ENCODE results near the gene TXLNB. TPM values are rescaled to one million over a fixed set of nuclear protein-coding genes. Genes with fewer than 3 reads are reported as not detected.

Gene TXLNB
- polyA plus RNA-seq, 3 donors, result 0.08 to 0.67 (median 0.12) TPM

DNA sequence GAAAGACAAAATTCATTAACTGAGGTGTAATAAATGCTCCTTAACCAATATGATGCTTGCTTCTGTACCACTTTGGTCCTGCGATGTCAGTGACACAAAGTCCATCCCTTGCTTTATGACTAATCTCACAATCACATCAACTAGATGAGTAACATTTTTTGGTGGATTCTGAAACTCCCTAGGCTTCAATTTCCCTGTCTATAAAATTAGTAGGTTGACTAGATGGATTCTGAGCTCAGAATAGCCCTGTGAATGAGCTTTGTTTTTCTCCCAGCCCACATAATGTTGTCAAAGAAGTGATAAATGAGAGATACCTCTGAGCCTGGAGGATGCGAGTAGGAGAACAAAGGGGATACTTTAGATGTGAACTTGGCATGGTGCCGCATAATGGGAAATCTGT is 9.1 kb downstream of the TXLNB start:
- 67 to 96% (median 87%) methylated on average over 3 of the region's 3 CpGs for WGBS, 3 donors
- H3K27ac ChIP-seq (ENCODE audit: low read depth, low read length), result no peak overlapping the region

DNA sequence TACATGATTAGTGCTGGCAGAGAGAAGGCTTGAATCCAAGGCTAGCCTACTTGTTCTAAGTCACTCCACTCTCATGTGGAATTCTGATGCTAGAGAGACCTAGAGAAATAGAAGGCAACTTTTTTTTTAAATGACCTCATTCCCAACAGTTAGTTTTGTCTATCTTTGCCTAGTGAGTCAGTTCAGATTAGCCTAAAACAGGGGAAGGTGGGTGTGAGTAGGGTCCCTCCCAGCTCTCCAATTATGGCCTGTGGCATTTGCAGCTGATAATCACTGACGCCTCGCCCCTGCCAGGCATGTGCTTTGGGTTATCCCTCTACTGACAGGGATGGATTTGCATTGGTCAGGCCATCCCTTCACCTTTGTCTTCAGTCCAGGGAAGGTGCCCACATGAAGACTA is 13.6 kb downstream of the TXLNB start:
- H3K27ac ChIP-seq (ENCODE audit: low read depth, low read length), result no peak overlapping the region
- WGBS, 3 donors, result 96 to 98% (median 98%) methylated on average over 2 of the region's 2 CpGs

- H3K27ac ChIP-seq (ENCODE audit: low read depth, low read length), result no peak overlapping the region
- 11 to 73% (median 18%) methylated on average over 1 of the region's 1 CpG for WGBS, 3 donors
Measured at GRCh38 chr6:139277587-139277986, 14.2 kb downstream of the TXLNB start.

- H3K27ac ChIP-seq (ENCODE audit: low read depth, low read length), result no peak overlapping the region
- WGBS, 3 donors, result 47 to 69% (median 57%) methylated on average over 7 of the region's 7 CpGs
Measured at GRCh38 chr6:139277161-139277560, 14.6 kb downstream of the TXLNB start.

- 83 to 87% (median 85%) methylated on average over 4 of the region's 4 CpGs for WGBS, 3 donors
- H3K27ac ChIP-seq (ENCODE audit: low read depth, low read length), result no peak overlapping the region
Measured at GRCh38 chr6:139275279-139276055, 16.3 kb downstream of the TXLNB start.

DNA sequence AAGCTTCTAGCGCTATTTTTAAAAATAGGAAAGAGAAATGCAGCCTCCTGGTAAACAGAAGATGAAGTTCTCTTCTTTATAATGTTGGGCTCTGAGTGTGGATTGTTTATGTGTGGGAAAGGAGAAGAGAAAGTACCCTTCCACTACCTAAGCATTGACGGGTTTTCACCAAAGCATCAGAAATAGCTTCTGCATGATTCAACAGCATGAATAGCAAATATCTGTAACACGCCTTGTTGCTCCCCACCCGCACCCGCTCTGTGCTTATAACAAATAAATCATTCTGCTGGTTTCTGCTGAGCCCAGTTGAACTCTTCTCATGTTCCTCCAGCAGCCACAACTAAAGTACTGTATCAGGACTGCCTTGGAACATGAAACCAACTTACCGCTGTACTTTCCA is 20.7 kb downstream of the TXLNB start:
- WGBS, 3 donors, result 62 to 81% (median 74%) methylated on average over 6 of the region's 6 CpGs

DNA sequence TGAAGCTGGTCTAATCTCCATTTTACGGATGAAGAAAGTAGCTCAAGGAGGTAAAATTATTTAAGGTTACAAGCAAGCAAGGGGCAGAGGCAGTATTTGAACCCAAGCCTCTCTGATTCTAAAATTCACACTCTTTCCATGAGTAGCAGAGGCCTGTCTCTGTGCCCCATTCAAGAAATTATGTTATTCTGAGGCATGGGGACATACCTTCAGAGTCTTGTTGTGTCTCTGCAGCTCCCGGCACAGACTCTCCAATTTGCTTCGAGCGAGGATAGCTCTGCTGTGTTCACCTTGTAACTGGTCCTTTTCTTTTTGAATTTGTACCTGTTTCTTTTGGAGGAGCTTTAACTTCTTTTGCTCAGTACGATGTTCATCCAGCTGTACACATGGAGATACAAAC is 21.5 kb downstream of the TXLNB start:
- no peak overlapping the region for H3K27ac ChIP-seq (ENCODE audit: low read depth, low read length)
- 95 to 99% (median 98%) methylated on average over 5 of the region's 5 CpGs for WGBS, 3 donors

More for the DNA sequence above, 20.7 kb downstream of the TXLNB start:
- no peak overlapping the region for H3K27ac ChIP-seq (ENCODE audit: low read depth, low read length)

- 92 to 100% (median 99%) methylated on average over 2 of the region's 2 CpGs for WGBS, 3 donors
- no peak overlapping the region for H3K27ac ChIP-seq (ENCODE audit: low read depth, low read length)
Measured at GRCh38 chr6:139265512-139266190, 26.1 kb downstream of the TXLNB start.

DNA sequence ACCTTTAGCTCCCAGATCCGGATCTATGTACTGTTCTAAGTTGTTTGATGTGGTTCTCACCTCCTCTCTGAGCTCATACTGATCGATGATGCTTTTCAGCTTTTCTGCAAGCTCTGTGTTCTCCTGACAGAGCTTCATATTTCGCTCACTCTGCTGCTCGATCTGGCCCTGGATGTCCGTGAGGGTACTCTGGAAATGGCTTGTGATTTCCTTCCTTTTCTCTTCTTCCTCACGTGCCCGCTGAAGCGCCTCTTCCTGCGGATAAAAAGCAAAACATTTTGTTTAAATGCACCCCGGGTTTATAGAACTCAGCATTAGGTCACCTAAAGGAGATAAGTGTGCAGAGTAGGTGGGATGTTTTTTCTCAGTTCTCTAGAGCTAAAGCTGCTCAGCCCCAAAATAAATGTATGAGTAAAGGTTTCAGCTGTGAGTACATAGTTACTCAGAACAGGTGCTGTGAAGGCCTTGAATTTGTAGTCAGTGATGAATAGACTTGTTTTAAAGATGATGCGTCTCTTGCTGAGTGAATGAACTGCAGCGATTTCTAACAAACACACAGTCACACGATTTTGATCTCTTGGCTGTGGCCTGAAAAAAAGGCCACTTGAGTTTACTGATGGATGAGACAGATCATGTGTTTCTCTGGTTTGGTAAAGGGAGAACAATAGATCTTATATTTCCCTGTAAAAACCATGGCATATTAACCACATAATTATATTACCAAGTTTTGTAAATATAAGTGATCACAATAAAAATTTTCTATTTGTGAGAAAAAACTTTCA is 29.1 kb downstream of the TXLNB start:
- H3K27ac ChIP-seq (ENCODE audit: low read depth, low read length), result no peak overlapping the region
- 60 to 65% (median 60%) methylated on average over 13 of the region's 13 CpGs for WGBS, 3 donors

- 68 to 86% (median 84%) methylated on average over 5 of the region's 5 CpGs for WGBS, 3 donors
Measured at GRCh38 chr6:139257821-139258398, 33.9 kb downstream of the TXLNB start.

DNA sequence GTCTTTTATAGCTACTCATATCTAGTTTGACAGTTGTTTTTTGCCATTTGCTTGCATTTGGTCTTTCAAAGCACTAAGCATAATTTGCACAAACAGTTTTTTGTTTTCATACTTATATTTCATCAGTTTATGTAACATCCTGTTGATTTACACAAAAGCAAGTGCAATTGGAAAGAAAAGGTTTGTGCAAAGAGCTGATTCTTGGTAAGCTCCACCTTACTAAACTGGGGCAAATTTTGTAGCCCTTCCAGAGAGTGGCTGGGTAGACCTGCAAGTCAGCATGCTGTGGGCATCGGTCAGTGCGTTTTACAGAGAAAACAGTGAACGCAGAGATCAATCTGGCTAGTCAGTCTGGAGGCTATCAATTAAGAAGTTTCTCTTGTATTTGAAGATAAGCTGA is 34.5 kb downstream of the TXLNB start:
- no peak overlapping the region for H3K27ac ChIP-seq (ENCODE audit: low read depth, low read length)
- WGBS, 3 donors, result 84 to 95% (median 90%) methylated on average over 3 of the region's 3 CpGs

More at GRCh38 chr6:139257821-139258398, 33.9 kb downstream of the TXLNB start:
- H3K27ac ChIP-seq (ENCODE audit: low read depth, low read length), result no peak overlapping the region

- 51 to 90% (median 69%) methylated on average over 3 of the region's 3 CpGs for WGBS, 3 donors
- no peak overlapping the region for H3K27ac ChIP-seq (ENCODE audit: low read depth, low read length)
Measured at GRCh38 chr6:139256087-139256486, 35.7 kb downstream of the TXLNB start.

DNA sequence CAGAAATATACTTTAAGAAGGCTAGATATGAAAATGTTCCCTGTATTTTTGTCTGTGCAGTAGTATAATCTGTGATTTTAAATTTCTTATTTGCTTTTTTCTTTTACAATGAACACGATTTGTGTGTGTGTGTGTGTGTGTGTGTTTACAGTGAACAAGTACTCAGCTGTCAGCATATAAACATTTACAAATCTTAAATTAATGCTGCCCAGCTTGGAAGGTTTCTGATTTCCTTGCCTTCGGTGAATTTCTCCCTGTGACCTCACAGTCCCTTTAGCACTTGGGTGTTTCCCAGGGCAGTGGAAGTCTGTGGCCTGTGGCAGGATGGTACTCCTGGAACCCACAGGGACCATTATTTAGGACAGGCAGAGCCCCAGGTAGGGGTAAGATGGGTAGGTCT is 37.6 kb downstream of the TXLNB start:
- 73 to 87% (median 81%) methylated on average over 2 of the region's 2 CpGs for WGBS, 3 donors
- no peak overlapping the region for H3K27ac ChIP-seq (ENCODE audit: low read depth, low read length)

- WGBS, 3 donors, result 79 to 97% (median 83%) methylated on average over 2 of the region's 2 CpGs
- no peak overlapping the region for H3K27ac ChIP-seq (ENCODE audit: low read depth, low read length)
Measured at GRCh38 chr6:139253656-139254055, 38.1 kb downstream of the TXLNB start.

GRCh38 chr6:139251691-139252390 is 40.0 kb downstream of the TXLNB start:
- 78 to 80% (median 79%) methylated on average over 4 of the region's 4 CpGs for WGBS, 3 donors
- H3K27ac ChIP-seq (ENCODE audit: low read depth, low read length), result no peak overlapping the region

DNA sequence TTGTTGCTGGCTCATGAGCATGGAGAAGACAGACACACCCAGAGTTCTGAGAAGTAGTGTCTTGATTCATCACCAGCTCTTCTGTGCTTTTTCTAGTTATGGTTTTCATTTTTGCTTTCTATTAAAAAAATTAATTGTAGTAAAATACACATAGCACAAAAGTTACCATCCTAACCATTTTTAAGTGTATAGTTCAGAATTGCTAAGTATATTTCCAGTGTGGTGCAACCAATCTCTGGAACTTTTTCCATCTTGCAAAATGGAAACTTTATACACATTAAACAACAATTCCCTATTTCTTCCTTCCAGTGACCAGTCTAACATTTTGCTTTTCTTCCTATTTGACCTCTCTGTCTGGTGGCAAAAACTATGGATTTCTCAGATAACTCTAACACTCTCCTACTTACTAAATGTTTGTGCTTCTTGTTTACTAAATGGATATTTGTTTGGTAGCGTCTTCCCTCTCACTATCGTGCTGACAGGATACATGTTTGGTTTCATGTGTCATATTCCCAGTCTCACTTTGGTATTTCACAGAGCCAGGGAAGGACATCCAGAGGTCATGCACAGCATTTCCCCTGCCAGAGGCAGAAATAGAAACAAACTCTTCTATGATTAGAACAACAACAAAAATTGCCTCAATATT is 40.6 kb downstream of the TXLNB start:
- no peak overlapping the region for H3K27ac ChIP-seq (ENCODE audit: low read depth, low read length)
- WGBS, 3 donors, result 40 to 49% (median 41%) methylated on average over 2 of the region's 2 CpGs

GRCh38 chr6:139250296-139251044 is 41.3 kb downstream of the TXLNB start:
- no peak overlapping the region for H3K27ac ChIP-seq (ENCODE audit: low read depth, low read length)
- WGBS, 3 donors, result 45 to 67% (median 63%) methylated on average over 3 of the region's 3 CpGs

Measured in adipose tissue (tissue), 3 donors.